GM12864 (cell line): Measurements from ENCODE around the gene PPP1R9B.
A peak's percentile ranks its signal among the peaks of the same experiment; 100 is the strongest.

Source experiments
- DNase-seq: peaks from one replicate; pipeline ENCODE4 v3.0.0-alpha.2; 2011; ENCODE audit warnings: low read depth
- H3K4me3 ChIP-seq: 2 replicates; pipeline ENCODE4 v1.5.1; 2011; ENCODE audit warnings: mild to moderate bottlenecking, low read depth, low read length, control low read depth
- CTCF ChIP-seq: IDR thresholded peaks from 2 replicates; pipeline ENCODE4 v1.5.1; 2011; ENCODE audit warnings: low read depth, mild to moderate bottlenecking, moderate library complexity, low read length, control low read depth, inconsistent platforms; ENCODE audit errors: missing control alignments

PPP1R9B gene

GRCh38 chr17:50094243-50094752 lies 56.2 kb downstream of the PPP1R9B start:
- TF ChIP-seq CTCF = peak; percentile 75
- H3K4me3 ChIP-seq = peak overlapping the region; percentile 55
- DNase-seq = peak; percentile 57

- no peak overlapping the region for H3K4me3 ChIP-seq
- no peak for DNase-seq
- TF ChIP-seq CTCF = no peak
Observed at GRCh38 chr17:50093807-50094206, 56.7 kb downstream of the PPP1R9B start.

- TF ChIP-seq CTCF = no peak
- DNase-seq = no peak
- H3K4me3 ChIP-seq = no peak overlapping the region
Observed at GRCh38 chr17:50093246-50093645, 57.2 kb downstream of the PPP1R9B start.

GRCh38 chr17:50091918-50092285 lies 58.6 kb downstream of the PPP1R9B start:
- TF ChIP-seq CTCF = no peak
- DNase-seq = no peak
- H3K4me3 ChIP-seq = no peak overlapping the region

GRCh38 chr17:50090971-50091917 lies 59.2 kb downstream of the PPP1R9B start:
- no peak for DNase-seq
- TF ChIP-seq CTCF = no peak
- H3K4me3 ChIP-seq = no peak overlapping the region

GRCh38 chr17:50090071-50090470 lies 60.4 kb downstream of the PPP1R9B start:
- H3K4me3 ChIP-seq = no peak overlapping the region
- TF ChIP-seq CTCF = no peak
- DNase-seq = no peak
